IMR-90 (cell line): ENCODE results near the gene DPEP1.

Experiments
- BHLHE40 ChIP-seq: fragments of 150-350 bp; IDR thresholded peaks from 2 replicates; pipeline ENCODE4 v1.6.1; 2016; ENCODE audit warnings: mild to moderate bottlenecking, low read depth, low read length
- CTCF ChIP-seq: conservative IDR thresholded peaks from 2 replicates; pipeline ENCODE4 v1.5.1; 2012; ENCODE audit warnings: mild to moderate bottlenecking, low read depth, low read length, improper control_type of control experiment
- MAFK ChIP-seq: IDR thresholded peaks from 2 replicates; pipeline ENCODE4 v1.6.1; 2012; ENCODE audit warnings: low read depth, low read length, improper control_type of control experiment
- MAZ ChIP-seq: IDR thresholded peaks from 2 replicates; pipeline ENCODE4 v1.6.1; 2012; ENCODE audit warnings: low read depth, mild to moderate bottlenecking, low read length, improper control_type of control experiment, moderate library complexity, borderline replicate concordance
- POLR2A ChIP-seq: IDR thresholded peaks from 2 replicates; pipeline ENCODE4 v1.6.1; 2012; ENCODE audit warnings: mild to moderate bottlenecking, low read depth, low read length
- RCOR1 ChIP-seq: IDR thresholded peaks from 2 replicates; pipeline ENCODE4 v1.6.1; 2012; ENCODE audit warnings: mild to moderate bottlenecking, low read length, improper control_type of control experiment; ENCODE audit not compliant: insufficient replicate concordance

GRCh38 chr16:89602952-89603590, 10.4 kb upstream of the DPEP1 start:
- TF ChIP-seq POLR2A (no peak), BHLHE40 (no peak), CTCF (no peak), MAFK (no peak), MAZ (no peak), RCOR1 (no peak)
